Measurements from ENCODE around the gene AQP9.
"Not testable (repeated sequence)": the region's sequence is repeated elsewhere in the genome, so short reads cannot be mapped to it uniquely, and the experiment has no call there.

Gene AQP9

DNA sequence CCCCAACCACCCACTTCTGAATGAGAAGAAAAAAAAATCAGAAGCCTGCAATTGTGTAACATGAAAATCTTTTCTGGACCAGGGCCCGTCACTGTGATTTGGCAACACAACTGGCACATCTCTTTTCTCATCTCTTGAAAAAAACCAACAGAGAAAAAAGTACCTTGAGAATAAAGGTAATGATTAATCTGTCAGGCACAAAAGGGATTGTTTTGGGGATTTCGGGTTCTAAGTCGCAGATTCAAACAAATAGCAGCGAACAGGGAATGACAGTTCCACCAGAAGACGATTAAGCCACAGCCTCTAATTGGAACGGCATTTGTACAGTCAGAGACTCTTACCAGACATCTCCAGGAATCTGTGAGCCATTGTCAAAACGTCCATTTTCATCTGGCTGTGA, at the start of gene AQP9:
TSS of gene AQP9 (plus strand) at position 276 of the 400 bp plus-strand sequence. CDS start 185 bp downstream, outside the sequence.
- no peak for DNase-seq (ENCODE audit: low read depth in 2 of 2)

GRCh38 chr15:58095415-58095814, 42.8 kb upstream of the AQP9 start:
- DNase-seq (ENCODE audit: low read depth in 2 of 2): no peak

- no peak for DNase-seq (ENCODE audit: low read depth in 2 of 2)
Measured at GRCh38 chr15:58096529-58097084, 41.6 kb upstream of the AQP9 start.

DNA sequence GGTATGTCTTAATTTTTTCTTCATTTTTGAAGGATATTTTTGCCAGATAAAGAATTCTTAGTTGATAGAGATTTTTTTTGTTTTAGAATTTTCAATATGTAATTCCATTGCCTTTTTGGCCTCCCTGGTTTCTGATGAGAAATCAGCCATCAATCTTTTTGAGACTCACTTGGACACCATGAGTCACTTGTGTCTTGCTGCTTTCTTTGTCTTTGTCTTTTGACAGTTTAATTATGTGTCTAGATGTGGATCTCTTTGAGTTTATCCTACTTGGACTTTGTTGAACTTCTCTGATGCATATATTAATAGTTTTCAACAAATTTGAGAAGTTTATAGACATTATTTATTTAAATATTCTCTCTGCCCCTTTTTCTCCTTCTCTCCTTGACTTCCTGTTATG, 34.7 kb upstream of the AQP9 start:
- no peak for DNase-seq (ENCODE audit: low read depth in 2 of 2)

- DNase-seq (ENCODE audit: low read depth in 2 of 2): no peak
Measured at GRCh38 chr15:58108117-58108516, 30.1 kb upstream of the AQP9 start.

DNA sequence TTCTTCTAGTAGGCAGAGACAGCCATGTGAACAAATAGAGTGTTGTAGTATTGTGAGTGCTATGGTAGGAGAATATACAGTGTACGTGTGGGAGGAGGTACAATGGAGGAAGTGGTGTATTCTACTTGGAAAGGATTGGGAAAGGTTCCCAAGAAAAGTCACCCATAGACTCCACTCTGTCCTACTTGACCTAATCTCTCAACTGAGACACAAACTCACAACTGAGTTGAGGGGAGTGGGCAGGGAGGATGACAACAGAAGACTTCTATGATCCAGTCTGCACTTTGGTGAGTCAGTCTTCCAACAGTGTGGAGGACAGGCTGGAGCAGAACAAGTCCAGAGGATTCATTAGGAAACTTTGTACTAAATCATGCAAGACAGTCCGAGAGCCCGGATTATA, 28.8 kb upstream of the AQP9 start:
- no peak for DNase-seq (ENCODE audit: low read depth in 2 of 2)

DNA sequence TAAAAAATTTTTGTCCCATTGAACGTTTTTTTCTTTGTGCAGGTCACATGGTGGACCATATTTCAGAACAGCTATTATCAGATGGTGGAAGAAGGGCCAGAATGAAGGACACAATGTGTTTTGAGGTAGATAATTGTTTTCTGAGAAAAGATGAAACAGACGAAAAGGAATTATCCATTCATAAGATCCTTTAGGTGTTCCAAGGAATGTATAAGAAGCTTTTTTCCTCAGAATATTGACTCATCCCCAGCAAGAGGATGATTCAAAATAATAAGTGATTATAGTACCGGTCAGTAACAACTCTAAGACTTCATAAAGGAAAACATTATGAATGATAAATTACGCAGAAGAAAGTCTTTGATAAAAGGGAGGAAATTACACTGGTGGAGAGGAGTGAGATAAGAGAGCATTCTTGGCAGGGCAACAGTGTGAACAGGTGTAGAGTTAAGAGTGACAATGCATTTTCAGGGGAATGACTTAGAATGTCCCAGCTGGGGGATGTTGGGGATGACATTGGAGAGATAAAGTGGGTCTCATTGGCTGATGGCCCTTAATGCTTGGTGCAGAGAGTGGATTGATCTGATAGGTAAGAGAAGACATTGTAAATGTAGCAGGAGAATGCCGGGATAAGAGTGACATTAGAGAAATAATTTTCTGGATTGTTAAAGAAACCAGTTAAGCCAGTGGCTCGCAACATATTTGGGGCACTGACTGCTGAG, 27.0 kb upstream of the AQP9 start:
- DNase-seq (ENCODE audit: low read depth in 2 of 2): no peak

- no peak for DNase-seq (ENCODE audit: low read depth in 2 of 2)
Measured at GRCh38 chr15:58111718-58112104, 26.5 kb upstream of the AQP9 start.

- DNase-seq (ENCODE audit: low read depth in 2 of 2): not testable (repeated sequence)
Measured at GRCh38 chr15:58113358-58113757, 24.8 kb upstream of the AQP9 start.

GRCh38 chr15:58114388-58114787, 23.8 kb upstream of the AQP9 start:
- no peak for DNase-seq (ENCODE audit: low read depth in 2 of 2)

DNA sequence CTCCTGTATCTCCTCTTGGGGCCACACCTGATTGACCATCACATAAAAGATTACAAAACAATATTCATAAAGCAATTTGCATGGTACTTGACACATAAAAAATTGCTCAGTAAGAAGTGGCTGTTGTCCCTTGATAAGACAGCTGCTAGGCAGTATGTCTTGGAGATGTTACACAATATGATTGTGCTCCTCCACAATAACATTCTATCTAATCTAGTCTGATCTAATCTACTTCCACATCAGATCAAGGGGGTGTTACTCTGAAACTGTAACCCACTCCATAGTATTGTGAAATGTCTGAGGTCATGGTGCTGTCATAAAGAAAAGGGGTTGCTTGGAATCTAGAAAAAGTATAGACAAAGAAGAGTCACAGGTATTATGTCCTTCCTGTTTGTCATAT, 23.4 kb upstream of the AQP9 start:
- no peak for DNase-seq (ENCODE audit: low read depth in 2 of 2)

DNA sequence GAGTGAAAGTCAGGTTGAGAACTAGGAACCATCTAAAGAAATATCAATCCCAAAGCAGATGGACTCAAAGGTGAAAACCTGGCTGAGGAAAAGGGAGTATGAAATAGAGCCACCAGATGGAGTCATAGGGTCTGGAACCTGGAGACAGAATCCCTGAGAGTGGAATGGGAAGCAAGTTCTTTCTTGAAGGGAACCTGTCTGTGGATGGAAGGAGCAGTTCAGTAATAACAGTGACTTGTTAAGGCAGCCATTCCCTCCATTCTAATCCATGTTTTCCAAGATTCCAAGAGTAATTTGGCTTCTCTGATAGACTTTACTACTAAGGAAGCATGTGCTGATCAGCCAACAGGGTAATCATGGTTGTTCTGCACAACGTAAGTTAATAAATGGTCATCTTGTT, 22.5 kb upstream of the AQP9 start:
- no peak for DNase-seq (ENCODE audit: low read depth in 2 of 2)

- no peak for DNase-seq (ENCODE audit: low read depth in 2 of 2)
Measured at GRCh38 chr15:58117619-58118018, 20.6 kb upstream of the AQP9 start.

DNA sequence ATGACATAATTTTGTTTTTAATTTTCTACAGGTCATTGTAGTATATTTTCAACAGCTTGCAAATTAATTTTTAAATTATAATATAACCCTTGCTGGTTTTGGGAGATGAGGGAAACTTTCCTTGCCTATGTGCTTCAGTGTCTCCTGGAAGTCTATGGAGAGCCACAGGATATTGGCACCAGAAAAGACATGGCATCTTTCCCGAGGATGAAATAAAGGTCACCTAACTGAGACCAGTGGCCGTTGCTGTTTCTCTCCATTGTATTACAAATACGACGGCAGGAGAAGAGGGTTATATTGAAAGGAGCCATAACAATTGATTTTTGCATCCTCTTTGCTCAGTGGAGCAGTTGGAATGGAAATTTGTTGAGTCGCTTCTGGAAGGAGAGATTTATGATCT, 19.9 kb upstream of the AQP9 start:
- DNase-seq (ENCODE audit: low read depth in 2 of 2): no peak

DNA sequence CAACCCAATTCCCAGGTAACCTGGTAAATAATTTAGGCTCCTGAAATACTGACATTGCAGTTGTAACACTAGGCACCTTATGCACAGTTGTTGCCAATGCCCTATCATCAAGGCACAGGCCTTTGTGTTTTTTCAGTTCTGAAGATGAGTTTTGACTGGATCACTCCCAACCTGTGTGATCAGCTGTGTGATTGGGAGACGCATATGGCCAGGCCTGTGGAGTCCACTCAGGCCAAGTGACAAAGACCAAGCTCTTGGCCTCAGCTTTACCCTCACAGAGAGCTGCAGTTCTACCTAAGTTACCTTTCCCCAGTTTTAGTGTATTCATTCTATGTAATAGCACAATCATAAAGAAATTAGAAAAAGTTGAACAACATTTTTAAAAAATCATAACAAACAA, 19.2 kb upstream of the AQP9 start:
- no peak for DNase-seq (ENCODE audit: low read depth in 2 of 2)

DNA sequence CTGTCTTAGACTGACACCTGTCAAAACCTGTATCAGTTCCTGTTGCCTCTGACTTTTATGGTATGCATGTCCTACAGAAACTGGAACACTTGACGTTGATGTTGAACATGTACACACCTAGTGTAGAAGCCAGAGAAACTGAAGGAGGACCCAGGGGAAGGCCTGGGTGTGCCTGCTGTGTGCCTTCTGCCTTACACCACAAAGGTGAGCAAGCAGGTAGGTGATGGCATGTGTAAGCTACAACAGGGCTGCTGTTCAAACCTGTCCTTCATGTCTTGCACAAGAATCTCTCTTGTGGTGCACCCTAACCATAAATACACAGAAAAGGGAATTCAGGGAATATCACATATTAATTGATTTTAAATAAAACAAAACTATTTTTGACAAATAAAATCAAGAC, 13.6 kb upstream of the AQP9 start:
- no peak for DNase-seq (ENCODE audit: low read depth in 2 of 2)

DNA sequence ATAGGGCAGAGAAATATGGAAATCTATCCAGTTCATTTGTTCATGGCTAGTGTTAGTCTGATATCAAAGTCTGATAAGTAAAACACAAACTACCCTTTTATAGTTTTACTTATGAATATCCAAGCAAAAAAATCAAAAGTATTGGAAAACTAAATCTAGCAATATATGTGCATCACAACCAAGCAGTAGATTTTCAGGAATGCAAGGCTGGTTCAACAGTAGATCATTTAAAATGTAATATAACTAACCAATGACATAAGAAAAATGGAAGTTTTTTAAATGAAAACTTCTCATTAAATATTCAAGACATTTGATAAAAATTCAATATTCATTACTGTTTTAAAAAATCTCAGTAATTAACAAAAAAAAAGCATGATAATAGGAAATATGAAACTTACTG, 12.8 kb upstream of the AQP9 start:
- no peak for DNase-seq (ENCODE audit: low read depth in 2 of 2)

- no peak for DNase-seq (ENCODE audit: low read depth in 2 of 2)
Measured at GRCh38 chr15:58134886-58135285, 3.3 kb upstream of the AQP9 start.

GRCh38 chr15:58135511-58136174, 2.5 kb upstream of the AQP9 start:
- DNase-seq (ENCODE audit: low read depth in 2 of 2): no peak

DNA sequence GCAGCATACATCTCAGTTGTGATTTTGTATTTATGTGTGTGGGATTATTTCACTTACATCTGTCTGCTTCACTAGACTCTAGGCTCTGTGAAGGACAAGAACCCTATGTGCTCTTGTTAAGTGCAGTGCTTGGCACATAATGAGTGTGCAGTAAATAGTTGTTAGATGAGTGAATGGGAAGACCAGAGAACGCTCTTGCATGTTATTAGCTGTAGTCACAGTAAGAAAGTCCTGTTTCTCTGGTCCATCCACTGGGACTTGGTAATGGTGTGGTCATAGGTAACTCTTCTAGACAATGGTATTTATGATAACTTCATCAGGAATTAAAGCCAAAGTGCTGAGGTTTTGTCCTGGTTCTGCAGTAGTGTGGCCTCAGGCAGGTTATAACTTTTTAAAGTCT, 1.4 kb upstream of the AQP9 start:
- no peak for DNase-seq (ENCODE audit: low read depth in 2 of 2)

GRCh38 chr15:58137686-58138085, 495 bp upstream of the AQP9 start:
- no peak for DNase-seq (ENCODE audit: low read depth in 2 of 2)

DNA sequence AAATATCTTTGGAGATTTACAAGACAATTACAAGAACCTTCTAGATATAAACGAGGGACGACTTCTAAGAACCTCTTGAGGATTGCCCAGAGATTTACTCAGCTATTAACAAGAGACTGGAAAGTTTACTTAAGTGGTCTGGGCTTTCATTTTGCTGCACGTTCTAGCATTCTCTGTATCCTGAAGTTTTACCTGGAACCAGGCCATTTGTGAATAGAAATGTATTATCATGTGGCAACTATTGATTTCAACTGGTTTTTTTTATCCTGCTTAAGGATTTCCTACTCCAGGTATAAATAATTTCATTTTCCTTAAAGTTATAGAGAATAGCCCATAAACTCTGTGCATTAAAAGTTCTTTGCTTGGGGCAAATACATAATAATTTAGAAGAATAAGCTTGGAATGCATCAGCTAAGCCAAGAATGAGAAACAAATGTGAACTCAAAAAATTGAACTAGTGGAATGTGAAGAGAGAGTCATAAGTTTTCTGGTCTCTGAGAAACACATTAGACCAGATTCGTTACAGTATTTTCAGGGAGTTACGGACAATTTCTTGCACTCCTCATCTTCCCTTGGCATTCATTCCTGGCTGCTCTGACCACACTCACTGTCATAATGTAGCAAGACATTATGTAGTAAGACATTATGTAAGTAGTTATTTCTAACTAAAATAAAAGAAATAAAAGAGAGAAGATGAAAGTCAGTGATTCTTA, 1.3 kb downstream of the AQP9 start:
- no peak for DNase-seq (ENCODE audit: low read depth in 2 of 2)

Data from stimulated activated CD8-positive, alpha-beta memory T cell treated with anti-CD3 and anti-CD28 coated beads, Interleukin-7, amount 100 ng/mL, for 4 hours (primary cell).